HG02973 (cell line): ENCODE measurements around the gene CEND1.

Source experiments
- ATAC-seq: cut with Tn5 transposase; IDR thresholded peaks from one replicate; pipeline ENCODE4 v1.9.1; 2021; ENCODE audit warnings: moderate library complexity; ENCODE audit not compliant: unreplicated experiment

Gene CEND1

DNA sequence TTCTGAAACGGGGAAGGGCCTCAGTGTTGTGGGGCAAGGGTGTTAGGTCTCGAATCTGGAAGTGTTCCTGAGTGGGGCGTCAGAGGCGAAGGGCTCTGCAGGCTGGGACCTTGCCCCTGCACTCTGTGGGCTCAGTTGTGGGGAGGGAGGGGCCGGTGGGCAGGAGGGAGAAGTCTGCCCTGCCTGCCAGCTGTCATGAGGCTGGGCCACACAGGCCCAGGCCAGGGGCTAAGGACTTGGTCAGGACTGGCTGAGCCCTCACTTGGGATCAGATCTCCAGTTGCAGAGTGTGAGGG is 38.0 kb upstream of the CEND1 start, which contains the start of gene CRACR2B:
Gene CRACR2B (plus strand): TSS at position 23 of the 296 bp plus-strand sequence. CDS start 689 bp downstream, outside the sequence.
- no peak for ATAC-seq

DNA sequence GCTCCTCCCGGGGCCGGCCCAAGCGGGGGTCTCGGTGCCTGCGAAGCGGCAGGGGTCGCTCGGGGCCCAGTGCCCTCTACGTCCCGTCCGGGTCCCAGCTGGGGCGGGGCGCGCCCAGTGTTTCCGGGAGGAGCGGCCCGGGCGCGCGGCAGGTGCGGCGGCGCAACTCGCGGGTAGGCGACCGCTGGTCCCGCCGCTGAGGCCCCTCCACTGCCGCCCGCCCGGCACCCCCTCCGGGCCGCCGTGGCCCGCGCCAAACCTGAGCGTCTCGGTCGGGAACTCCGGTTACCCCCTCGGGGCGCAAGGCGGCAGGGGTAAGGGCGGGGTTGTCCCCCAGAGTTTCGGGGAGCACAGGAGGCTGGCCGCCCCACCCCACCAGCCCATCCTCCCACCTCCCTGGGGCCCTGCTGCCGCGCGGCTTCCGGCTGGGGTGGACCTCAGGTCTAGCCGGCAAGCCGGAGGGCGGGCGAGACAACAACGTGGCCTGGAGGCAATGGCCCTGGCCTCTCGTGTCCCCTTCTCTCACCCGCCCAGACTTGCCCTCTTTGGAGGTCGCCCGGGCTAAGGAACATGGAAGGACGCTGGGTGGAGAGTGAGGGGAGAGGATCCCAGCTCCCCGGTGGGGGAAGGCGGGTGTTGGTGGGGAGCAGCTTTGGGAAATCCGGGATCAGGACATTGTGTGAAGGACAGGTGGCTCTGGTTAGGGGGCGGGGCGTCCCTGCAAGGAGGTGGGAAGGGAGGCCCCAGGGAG is 37.4 kb upstream of the CEND1 start:
- ATAC-seq, result no peak

DNA sequence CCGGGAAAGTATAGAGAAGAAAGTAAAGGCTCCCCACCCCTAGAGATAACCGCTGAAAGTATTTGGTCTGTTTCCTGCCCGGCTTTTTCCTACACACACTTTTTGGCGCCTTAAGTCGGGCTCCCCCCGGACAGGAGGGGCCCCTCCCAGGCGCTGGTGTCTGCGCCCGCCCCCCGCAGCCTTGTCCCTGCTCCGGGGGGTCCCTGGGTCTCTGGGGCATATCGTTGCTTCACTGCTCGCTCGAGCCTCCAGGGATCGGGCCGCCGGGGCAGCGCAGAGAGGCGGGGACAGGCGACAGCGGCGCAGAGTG is 36.9 kb upstream of the CEND1 start:
- ATAC-seq, result no peak

DNA sequence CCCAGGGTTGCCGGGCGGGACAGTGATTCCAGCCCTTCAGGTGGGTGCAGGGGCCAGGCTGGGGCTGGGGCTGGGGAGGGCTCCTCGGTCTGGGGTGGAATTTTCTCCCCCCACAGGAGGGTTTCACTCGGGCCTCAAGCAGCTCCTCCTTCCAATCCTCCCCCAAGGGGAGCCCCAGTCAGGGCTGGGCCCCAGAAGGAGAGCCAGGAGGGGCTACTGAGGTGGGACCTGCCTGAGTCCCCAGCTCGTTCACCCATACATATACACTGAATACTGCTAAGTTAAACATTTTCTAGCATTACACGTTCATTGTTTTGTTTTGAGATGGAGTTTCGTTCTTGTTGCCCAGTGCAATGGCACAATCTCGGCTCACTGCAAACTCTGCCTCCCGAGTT is 36.3 kb upstream of the CEND1 start:
- ATAC-seq, result no peak

DNA sequence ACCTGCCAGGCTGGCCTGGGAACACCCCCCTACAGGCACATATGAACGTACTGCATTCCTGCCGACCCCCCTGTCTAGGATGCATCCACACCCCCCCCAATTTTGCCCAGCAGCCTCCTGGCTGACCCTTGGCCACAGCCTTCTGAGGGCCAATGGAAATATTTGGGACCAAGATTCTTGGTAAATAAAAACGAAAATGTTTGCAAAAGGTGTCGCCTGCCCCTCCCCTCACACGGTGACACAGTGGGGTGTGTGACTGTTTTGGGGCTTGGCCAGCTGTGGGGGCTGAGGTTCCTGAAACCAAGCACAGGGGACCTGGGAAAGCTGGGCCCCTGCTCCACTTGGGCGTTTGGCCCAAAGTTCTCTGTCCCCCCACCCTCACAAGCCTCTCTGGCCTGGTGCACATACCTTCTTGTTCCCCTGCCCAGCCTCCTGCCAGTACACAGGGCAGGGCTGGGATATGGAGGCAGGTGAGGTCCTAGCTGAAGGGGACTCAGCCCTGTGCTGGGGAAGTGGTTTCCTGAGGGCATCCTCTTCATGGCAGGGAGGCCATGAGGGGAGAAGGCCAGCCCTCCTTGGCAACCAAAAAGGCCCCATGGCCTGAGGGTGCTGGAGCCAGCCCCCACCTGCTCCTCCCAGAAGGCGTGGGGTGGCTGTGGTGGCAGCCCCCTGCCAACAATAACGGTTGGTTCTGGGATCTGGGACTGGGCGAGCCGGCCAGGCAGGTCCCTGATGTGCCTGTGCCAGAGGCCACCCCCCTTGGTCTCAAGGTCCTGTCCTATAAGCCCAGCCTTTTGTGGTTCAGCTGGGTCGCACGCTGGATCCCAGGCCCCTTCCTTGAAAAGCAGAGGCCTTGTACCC is 35.7 kb upstream of the CEND1 start:
- ATAC-seq, result no peak

DNA sequence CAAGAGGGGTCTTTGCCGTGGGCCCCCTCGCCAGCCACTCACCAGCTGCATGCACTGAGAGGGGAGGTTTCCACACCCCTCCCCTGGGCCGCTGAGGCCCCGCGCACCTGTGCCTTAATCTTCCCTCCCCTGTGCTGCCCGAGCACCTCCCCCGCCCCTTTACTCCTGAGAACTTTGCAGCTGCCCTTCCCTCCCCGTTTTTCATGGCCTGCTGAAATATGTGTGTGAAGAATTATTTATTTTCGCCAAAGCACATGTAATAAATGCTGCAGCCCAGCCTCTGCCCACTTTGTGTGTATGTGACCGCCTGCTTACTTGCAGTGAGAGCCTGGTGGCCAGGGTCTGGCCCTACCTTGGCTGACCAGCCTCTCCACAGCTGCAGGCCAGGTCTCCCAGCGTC is 35.1 kb upstream of the CEND1 start:
- no peak for ATAC-seq

DNA sequence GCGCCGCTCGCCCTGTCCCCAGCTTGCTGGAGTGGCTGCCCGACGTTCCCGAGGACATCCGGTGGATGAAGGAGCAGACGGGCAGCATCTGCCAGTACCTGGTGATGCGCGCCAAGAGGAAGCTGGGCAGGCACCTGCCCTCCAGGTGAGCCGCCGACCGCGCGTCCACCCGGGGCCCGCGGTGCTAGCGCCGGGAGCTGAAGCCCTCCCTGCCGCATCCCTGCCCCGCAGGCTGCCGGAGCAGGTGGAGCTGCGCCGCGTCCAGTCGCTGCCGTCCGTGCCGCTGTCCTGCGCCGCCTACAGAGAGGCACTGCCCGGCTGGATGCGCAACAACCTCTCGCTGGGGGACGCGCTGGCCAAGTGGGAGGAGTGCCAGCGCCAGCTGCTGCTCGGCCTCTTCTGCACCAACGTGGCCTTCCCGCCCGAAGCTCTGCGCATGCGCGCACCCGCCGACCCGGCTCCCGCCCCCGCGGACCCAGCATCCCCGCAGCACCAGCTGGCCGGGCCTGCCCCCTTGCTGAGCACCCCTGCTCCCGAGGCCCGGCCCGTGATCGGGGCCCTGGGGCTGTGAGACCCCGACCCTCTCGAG is 34.5 kb upstream of the CEND1 start:
- ATAC-seq, result no peak

DNA sequence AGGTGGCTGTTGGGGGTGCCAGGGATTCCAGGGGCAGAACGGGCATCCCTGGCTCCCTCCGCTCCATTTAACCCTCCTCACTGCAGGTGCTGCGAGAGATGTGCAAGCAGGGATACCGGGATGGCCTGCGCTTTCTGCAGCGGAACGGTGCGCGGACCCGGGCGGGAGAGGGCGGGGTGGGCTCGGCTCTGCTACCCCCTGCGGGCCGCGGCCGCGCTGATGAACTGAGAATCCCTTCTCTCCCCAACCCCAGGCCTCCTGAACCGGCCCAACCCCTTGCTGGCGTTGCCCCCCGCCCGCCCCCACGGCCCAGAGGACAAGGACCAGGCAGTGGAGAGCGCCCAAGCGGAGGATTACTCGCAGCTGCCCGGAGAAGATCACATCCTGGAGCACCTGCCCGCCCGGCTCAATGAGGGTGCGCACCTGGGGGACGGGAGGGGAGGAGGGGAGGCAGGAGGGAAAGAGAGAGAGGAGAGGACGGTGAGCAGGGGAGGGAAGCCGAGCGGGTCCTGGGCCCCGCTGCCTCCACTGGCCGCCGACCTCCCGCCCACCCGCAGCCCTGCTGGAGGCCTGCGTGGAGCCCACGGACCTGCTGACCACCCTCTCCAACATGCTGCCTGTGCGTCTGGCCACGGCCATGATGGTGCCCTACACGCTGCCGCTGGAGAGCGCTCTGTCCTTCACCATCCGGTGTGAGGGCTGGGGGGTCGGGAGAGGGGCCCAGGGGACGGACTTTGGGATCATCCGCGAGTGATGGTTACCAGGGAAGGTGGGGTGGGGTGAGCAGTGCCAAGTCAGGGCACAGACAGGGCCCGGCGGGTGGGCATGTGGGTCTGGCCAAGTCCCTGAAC is 33.8 kb upstream of the CEND1 start:
- no peak for ATAC-seq

DNA sequence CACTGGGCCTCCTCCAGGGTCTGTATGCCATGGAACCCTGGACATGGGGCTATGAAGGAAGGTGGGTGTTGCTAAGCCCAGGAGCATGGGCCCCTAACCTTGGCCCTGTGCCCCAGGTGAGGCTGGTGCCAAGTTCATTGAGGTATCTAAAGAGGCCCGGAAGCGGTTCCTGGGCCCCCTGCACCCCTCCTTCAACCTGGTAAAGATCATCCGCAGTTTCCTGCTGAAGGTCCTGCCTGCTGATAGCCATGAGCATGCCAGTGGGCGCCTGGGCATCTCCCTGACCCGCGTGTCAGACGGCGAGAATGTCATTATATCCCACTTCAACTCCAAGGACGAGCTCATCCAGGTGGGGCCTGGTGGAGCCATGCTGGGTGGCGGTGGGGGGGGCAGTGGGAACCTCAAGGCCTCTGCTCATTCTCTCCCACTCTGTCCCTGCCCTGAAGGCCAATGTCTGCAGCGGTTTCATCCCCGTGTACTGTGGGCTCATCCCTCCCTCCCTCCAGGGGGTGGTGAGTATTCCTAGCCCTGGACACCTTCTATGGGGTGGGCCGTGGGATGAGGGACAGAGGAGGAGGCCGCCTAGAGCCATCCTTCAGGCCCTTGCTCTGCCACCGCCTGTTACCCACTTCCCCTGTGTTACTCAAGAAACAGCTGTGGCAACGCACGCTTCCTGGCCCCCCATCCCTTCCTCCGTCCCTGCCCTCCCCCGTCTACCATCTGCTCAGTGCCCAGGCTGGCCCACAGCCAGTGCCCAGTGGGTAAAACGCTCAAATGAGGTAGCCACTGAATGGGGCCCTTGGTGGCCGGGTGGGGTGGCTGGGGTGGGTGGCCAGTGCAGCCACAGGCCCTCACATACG is 31.9 kb upstream of the CEND1 start:
- no peak for ATAC-seq

DNA sequence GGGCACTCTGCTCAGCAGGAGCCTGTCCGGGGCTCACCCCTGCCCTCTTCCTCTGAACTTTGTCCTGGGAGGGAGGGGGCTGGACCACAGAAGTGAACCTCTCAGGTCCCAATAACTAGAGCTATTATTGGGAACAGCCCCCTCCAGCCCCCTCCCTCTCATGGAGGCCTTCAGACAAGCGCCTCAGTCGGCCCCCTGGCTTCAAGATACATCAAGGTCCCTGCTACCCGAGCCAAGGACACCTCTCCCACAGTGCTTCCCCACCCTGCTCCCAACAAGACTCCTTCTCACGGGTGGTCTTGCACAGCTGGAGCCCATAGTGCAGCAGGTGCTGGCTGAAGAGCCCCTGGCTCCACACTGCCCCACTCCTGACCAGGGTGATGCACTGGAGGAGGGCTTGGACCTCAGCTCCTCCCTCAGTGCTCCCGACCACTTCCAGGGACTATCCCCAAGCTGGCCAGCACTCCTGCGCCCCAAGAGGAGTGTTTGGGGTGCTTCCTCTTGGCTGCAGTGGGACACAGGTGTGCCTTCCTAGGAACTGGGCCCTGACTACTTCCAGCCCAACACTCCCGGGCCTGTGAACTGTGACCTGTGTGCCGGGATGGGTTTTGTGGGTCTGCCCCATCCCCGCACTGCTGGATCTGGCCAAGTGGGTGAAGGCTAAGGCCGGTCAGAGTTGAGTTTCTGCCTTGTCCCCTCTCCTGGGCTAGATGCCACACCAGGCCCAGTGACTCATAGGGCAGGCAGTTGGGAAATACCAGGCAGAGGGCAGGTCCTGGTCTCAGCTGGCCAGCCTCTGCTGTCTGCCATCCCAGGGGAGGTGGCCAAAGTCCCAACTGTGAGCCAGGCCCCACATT is 31.0 kb upstream of the CEND1 start:
- no peak for ATAC-seq

DNA sequence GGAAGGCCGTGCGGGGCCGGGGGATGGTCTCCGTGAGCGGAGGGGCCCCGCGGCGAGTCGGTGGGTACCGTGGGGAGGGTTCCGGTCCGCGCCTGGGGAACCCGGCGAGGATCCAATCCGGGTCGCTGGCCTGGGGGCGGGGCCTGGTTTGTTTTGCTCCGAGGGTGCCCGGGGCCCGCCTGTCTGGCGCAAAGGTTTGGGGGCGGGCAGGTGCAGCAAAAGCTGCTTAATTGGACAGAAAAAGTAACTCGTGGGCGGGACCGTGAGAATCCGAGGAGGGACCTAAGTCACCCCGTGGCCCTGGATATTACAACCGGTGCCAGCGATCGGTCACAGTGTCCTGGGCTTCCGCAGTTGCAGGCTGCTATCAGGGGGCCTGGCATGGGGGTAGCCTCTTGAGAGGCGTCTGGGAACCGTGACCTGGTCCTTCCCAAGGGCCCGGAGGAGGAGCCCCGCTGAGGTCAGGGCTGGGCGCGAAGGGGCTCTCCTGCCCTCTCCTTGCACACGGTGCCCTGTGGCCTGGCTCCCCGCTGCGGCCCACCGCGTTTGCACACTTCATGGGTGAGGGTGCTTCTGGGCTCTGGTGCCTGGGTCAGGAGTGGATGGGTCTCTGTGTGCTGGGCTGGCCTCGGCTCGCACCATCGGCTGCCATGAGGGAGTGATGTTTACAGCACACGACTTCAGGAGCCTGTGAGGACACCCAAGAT is 30.2 kb upstream of the CEND1 start:
- peak; percentile 47 for ATAC-seq

DNA sequence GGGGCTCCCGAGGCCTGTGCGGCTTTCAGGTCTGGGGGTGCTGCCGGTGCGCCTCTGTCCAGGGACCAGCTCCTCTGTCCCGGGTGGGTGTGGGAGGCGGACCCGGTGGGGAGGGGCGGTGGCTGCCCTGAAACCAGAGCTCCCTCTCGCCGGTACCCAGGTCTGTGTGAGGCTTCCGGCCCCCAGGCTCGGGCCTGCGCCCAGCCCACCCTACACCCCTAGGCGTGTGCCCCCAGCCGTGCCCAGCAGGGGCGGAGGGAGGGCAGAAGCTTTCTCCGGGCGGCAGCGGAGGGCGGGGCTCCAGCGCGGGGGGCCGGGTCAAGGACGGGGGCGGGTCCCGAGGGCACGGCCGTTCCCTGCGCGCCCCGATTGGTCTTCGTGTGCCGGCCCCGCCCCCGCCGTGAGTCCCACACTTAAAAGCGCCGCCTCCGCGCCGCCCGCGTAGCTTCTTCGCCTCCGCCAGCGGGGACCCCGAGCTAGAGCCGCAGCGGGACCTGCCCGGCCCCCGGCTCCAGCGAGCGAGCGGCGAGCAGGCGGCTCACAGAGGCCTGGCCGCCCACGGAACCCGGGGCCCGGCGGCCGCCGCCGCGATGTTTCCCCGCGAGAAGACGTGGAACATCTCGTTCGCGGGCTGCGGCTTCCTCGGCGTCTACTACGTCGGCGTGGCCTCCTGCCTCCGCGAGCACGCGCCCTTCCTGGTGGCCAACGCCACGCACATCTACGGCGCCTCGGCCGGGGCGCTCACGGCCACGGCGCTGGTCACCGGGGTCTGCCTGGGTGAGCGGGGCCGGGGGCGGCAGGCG is 29.4 kb upstream of the CEND1 start:
- peak; percentile 53 for ATAC-seq

DNA sequence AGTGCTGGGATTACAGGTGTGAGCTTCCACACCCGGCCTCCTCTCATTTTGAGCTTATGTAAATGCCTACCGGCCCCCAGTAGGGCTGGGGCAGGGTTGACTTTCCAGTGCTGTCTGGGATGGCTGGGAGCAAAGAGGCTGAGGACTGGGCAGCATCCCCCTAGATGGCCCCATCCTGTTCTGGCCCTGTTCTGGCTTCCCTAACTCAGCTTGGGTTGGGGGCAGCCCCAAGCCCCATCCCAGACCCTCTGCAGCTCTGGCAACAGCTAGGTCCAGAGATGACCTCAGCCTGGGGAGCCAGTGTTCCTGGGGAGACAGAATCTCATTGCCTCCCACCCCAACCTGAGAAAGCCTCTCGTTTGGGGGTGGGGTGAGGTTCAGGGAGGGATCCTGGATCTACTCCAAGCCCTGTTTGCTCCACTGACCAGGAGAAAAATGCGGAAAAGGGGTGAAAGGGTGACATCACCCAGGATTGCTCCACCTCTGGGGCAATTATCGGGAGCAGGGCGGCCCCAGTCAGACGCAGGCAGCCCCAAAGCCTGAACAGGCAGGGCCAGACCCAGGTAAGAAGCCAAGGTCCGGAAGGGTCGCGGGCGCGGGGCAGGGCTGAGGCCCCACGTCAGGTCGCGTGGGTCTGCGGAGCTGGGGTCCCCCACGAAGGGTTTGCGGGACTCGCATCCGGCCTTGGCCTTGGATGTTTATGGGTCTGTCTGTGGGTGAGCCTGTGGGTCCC is 28.7 kb upstream of the CEND1 start, which contains the start of gene PNPLA2:
Gene PNPLA2 (plus strand): TSS at position 519 of the 733 bp plus-strand sequence. CDS start 805 bp downstream, outside the sequence.
- ATAC-seq, result no peak

DNA sequence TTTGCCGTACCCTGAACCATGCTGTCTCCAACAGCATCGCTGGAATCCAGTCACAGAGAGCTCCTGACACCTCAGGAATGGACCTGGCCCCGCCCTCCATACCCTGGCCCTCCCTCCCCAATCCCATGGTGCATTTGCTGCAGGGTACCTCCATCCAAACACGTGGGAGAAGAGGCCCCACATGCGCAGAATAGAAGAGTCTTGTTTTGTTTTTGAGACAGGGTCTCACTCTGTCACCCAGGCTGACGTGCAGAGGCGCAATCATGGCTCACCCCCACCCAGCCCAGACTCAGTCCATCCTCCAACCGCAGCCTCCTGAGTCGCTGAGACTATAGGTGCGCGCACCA is 26.5 kb upstream of the CEND1 start:
- no peak for ATAC-seq

DNA sequence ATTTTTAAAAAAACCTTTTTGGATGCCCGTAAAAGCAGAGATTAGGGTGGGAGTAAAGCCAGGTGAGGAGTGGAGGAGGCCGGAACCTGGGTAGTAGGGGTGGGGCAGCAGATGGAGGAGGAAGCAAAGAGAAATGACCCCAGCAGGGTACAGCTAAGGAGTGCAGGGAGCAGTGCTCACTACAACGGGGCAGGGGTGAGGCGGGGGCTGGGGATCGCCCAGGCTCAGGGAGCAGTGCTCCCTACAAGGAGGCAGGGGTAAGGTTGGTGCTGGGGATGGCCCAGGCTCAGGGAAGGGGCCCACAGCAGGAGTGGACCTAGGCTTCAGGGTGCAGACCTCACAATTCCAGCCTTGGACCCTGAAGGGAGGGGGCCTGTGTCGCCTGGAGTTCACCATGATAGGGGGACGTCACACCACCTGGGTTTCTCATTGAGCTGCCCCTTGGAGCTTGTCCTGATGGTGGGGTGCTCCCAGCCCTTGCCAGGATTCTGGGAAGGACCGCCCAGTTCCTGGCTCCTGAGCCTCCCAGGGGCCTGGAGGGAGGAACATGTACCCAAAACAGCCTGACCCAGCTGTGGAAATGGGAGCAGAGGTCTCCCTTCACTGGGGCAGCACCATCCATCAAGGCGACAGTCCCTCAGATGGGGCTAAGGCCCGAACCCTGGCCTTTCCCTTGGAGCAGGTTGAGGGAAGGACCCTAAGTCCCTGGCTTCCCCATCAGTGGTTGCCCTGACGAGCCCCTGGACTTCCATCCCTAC is 26.0 kb upstream of the CEND1 start:
- ATAC-seq, result no peak

DNA sequence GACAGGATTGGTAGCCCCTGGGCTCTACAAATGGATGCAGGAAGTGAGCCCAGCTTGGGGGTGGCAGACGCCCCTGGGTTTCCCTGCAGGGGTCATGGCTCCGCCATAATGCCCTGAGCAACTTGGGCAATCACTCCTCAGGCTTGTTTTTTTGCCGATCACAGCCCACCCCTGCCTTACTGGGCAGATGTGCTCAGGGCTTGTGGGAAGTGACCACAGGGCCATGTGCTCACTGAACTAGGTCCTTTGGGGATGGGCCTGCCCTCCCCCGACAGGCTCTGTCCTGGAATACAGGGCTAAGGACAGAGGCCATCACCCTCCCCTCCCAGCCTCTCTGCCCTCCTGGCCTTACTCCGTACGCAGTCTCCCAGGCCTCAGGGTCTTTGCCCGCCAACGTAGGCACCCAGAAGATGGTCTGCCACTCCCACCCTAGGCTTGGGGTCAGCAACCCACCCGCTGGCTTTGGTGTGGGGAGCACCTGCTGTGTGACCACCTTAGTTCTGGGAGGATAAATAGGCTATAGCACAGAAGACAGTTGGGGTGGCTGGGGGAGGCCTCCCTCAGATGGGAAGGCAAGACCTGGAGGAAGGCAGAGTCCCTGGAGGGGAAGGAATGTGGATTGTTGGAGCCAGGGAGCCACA is 23.7 kb upstream of the CEND1 start:
- ATAC-seq, result no peak
